B cell (primary cell): ENCODE data around the gene TAB3. TPM values are rescaled to one million over a fixed set of nuclear protein-coding genes. Genes with fewer than 3 reads are reported as not detected.

Experiments
- ATAC-seq: fragments of 200-7000 bp; cut with Tn5 transposase; one replicate; pipeline ENCODE4 v1.10.0; 2021; ENCODE audit warnings: low read depth, mild to moderate bottlenecking, moderate number of reproducible peaks, moderate library complexity
- CTCF ChIA-PET: fragments of 350-600 bp; sonication (Branson Sonifier 250); formaldehyde crosslinking; loops from one replicate; lab custom pipeline; 2021; ENCODE audit warnings: antibody characterized with exemption, inconsistent platforms; lab: Charles Lee
- POLR2A ChIA-PET: fragments of 350-600 bp; sonication (Branson Sonifier 250); formaldehyde crosslinking; loops from one replicate; lab custom pipeline; 2021; ENCODE audit warnings: antibody characterized with exemption; lab: Charles Lee
- DNase-seq: peaks from one replicate; pipeline ENCODE4 v3.0.0; 2013
- H2AFZ ChIP-seq: 2 replicates; pipeline ENCODE4 v1.6.1; 2012; ENCODE audit warnings: mild to moderate bottlenecking, low read depth, low read length; ENCODE audit not compliant: insufficient read depth, poor library complexity, severe bottlenecking
- H3K27ac ChIP-seq, 2 donors: 1 replicate in 1 of 2; 2 replicates in 1 of 2; pipeline ENCODE4 v1.5.1; 2012 to 2013; ENCODE audit warnings: low read length in 2 of 2, mild to moderate bottlenecking in 2 of 2, moderate library complexity in 1 of 2
- H3K27me3 ChIP-seq, 4 experiments: fragments of 200-600 bp in 1 of 4; sonication (generic) in 1 of 4; replicated peaks in 1 of 4; 1 replicate in 2 of 4; 2 replicates in 2 of 4; pipeline versions ENCODE4 v1.6.1 to v1.7.0; 2013 to 2016; ENCODE audit warnings: low read length in 3 of 4, mild to moderate bottlenecking in 2 of 4, mixed read lengths in 1 of 4, moderate library complexity in 1 of 4; ENCODE audit not compliant: insufficient read depth in 4 of 4, control insufficient read depth in 3 of 4; ENCODE audit errors: control extremely low read depth in 1 of 4
- H3K36me3 ChIP-seq, 2 experiments: replicated peaks in 1 of 2; 1 replicate in 1 of 2; 2 replicates in 1 of 2; pipeline versions ENCODE4 v1.6.1 to v1.7.1; 2013; ENCODE audit warnings: low read length in 1 of 2; ENCODE audit not compliant: insufficient read depth in 2 of 2, control insufficient read depth in 1 of 2; ENCODE audit errors: control extremely low read depth in 1 of 2, extremely low read depth in 1 of 2
- H3K4me1 ChIP-seq, 2 donors: fragments of 200-600 bp in 1 of 2; sonication (generic) in 1 of 2; 1 replicate in 1 of 2; 2 replicates in 1 of 2; pipeline versions ENCODE4 v1.5.1 to v1.6.1; 2013 to 2017; ENCODE audit warnings: low read length in 2 of 2; ENCODE audit not compliant: control insufficient read depth in 2 of 2, insufficient read depth in 2 of 2
- H3K4me2 ChIP-seq: replicated peaks from 2 replicates; pipeline ENCODE3; 2012; ENCODE audit warnings: mild to moderate bottlenecking, low read depth, low read length; ENCODE audit not compliant: poor library complexity, severe bottlenecking
- H3K4me3 ChIP-seq, 5 experiments: fragments of 200-600 bp in 1 of 5; sonication (generic) in 1 of 5; 1 replicate in 3 of 5; 2 replicates in 2 of 5; pipeline versions ENCODE4 v1.5.1 to v1.7.0; 2011 to 2016; ENCODE audit warnings: low read length in 4 of 5, mild to moderate bottlenecking in 4 of 5, low read depth in 2 of 5, control low read depth in 1 of 5, moderate library complexity in 1 of 5; ENCODE audit not compliant: insufficient read depth in 1 of 5; ENCODE audit errors: control extremely low read depth in 1 of 5, extremely low read depth in 1 of 5
- H3K79me2 ChIP-seq: fragments of 200-600 bp; sonication (generic); one replicate; pipeline ENCODE4 v1.6.0; 2016; ENCODE audit warnings: low read length; ENCODE audit not compliant: control insufficient read depth, insufficient read depth
- H3K9ac ChIP-seq: fragments of 200-600 bp; sonication (generic); 2 replicates; pipeline ENCODE4 v1.6.1; 2017; ENCODE audit warnings: mild to moderate bottlenecking, low read length, moderate library complexity
- H3K9me3 ChIP-seq, 3 donors: one replicate each; pipeline versions ENCODE4 v1.6.1 to v1.7.1; 2013; ENCODE audit warnings: low read length in 2 of 3; ENCODE audit not compliant: control insufficient read depth in 2 of 3, insufficient read depth in 1 of 3; ENCODE audit errors: control extremely low read depth in 1 of 3
- H4K20me1 ChIP-seq: 2 replicates; pipeline ENCODE4 v1.6.0; 2012; ENCODE audit warnings: mild to moderate bottlenecking, low read length; ENCODE audit not compliant: insufficient read depth, control insufficient read depth, poor library complexity, severe bottlenecking
- H3K27ac Mint-ChIP-seq: one replicate; pipeline ENCODE4 v1.8.0; 2021; ENCODE audit warnings: mixed read lengths
- H3K27me3 Mint-ChIP-seq: one replicate; pipeline ENCODE4 v1.8.0; 2021; ENCODE audit warnings: mixed read lengths
- H3K4me1 Mint-ChIP-seq: one replicate; pipeline ENCODE4 v1.8.0; 2021; ENCODE audit warnings: mixed read lengths
- H3K4me3 Mint-ChIP-seq: one replicate; pipeline ENCODE4 v1.8.0; 2021; ENCODE audit warnings: mixed read lengths
- H3K9me3 Mint-ChIP-seq: one replicate; pipeline ENCODE4 v1.8.0; 2022; ENCODE audit warnings: mixed read lengths; ENCODE audit not compliant: insufficient read depth
- CTCF ChIP-seq: fragments of 200-600 bp; IDR thresholded peaks from one replicate; pipeline ENCODE4 v1.8.0; 2022; ENCODE audit warnings: antibody characterized with exemption, mild to moderate bottlenecking
- EZH2 ChIP-seq: IDR thresholded peaks from 2 replicates; pipeline ENCODE4 v1.6.1; 2012; ENCODE audit warnings: borderline replicate concordance, low read depth, mild to moderate bottlenecking, moderate library complexity, low read length; ENCODE audit not compliant: insufficient read depth, poor library complexity, severe bottlenecking
- WGBS: methylation state at CpG from one replicate; pipeline ENCODE4 v1.1.5; 2013; ENCODE audit warnings: missing lambda C conversion rate; ENCODE audit not compliant: insufficient coverage; 5-methylcytosine and 5-hydroxymethylcytosine counted together
- intact Hi-C: fragments of 100-400 bp; cut with micrococcal nuclease; formaldehyde crosslinking; loops from one replicate; pipeline ENCODE4 v1.10.0; 2022
- polyA plus RNA-seq: library from polyadenylated mRNA; depleted of rRNA; stranded (reverse); fragments of >200 nt; gene quantifications from 2 replicates; pipeline ENCODE4 v1.2.3, GENCODE V29; 2012
- total RNA-seq, 2 donors: library from RNA; stranded (reverse); fragments of 120-200 nt in 1 of 2; gene quantifications; 1 replicate in 1 of 2; 2 replicates in 1 of 2; pipeline versions ENCODE4 v1.2.3 to v1.2.4, GENCODE V29; 2013 to 2022

The TAB3 gene
- total and polyA plus RNA-seq, 2 donors (not counting 1 experiment from before 2014, with no cell fraction given) = 11.4 to 26.5 TPM

- Histone ChIP-seq H3K4me3 (no peak overlapping the region), H3K4me1 (no peaks in the 10 kb centered on the region), H3K9me3 (no peaks in the 10 kb centered on the region), H3K79me2 (no peaks in the 10 kb centered on the region), H3K27me3 (no peaks in the 10 kb centered on the region), H3K4me2 (no peak overlapping the region), H3K9ac (no peak overlapping the region), H4K20me1 (no peaks in the 10 kb centered on the region), H3K27ac (no peak overlapping the region), H2AFZ (no peak overlapping the region), H3K36me3 (no peaks in the 10 kb centered on the region)
- Mint-ChIP-seq H3K4me1 (no peaks in the 10 kb centered on the region), H3K27ac (no peak overlapping the region), H3K27me3 (no peaks in the 10 kb centered on the region), H3K9me3 (no peaks in the 10 kb centered on the region), H3K4me3 (no peak overlapping the region)
- intact Hi-C loops = no loop called here
- DNase-seq = no peak
- ATAC-seq = no peak
- no peak for TF ChIP-seq EZH2
- no peak for TF ChIP-seq CTCF
- WGBS = no CpG with 5 or more reads among the region's 5 CpGs
- CTCF ChIA-PET = no interaction called here
- POLR2A ChIA-PET = no interaction called here
Observed at GRCh38 chrX:30938295-30938694, 49.2 kb upstream of the TAB3 start.

DNA sequence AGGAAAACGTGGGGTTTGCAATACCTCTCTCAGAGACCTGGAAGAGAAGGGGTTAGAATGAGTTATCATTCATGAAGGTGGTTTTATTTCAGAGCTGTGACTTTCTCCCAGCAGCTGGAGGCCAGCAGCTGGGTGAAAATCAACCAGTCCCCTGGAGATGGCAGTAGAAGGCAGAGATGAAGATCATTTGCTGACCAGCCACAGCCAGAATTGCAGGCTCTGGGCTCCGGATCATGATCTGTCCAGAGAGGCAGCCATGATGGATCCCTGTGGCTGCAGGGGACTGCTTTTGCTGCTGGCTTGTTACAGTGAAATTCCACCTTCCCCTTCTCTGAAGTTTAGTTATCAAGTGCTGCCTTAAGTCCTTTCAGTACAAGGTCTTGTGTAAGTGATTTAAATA lies 46.9 kb upstream of the TAB3 start:
- H3K4me1 Mint-ChIP-seq = no peaks in the 10 kb centered on the region
- H3K9me3 Mint-ChIP-seq = no peaks in the 10 kb centered on the region
- 40% methylated on average over 1 of the region's 2 CpGs for WGBS
- no peak for DNase-seq
- Histone ChIP-seq H3K4me2 (no peak overlapping the region), H3K36me3 (no peaks in the 10 kb centered on the region), H3K27ac (no peak overlapping the region), H3K9me3 (no peaks in the 10 kb centered on the region), H3K9ac (no peak overlapping the region), H3K79me2 (no peaks in the 10 kb centered on the region), H3K27me3 (no peaks in the 10 kb centered on the region), H3K4me3 (no peak overlapping the region), H2AFZ (no peak overlapping the region), H4K20me1 (no peaks in the 10 kb centered on the region), H3K4me1 (no peaks in the 10 kb centered on the region)
- intact Hi-C loops = no loop called here
- H3K27me3 Mint-ChIP-seq = no peaks in the 10 kb centered on the region
- H3K27ac Mint-ChIP-seq = no peak overlapping the region
- POLR2A ChIA-PET = no interaction called here
- CTCF ChIA-PET = no interaction called here
- H3K4me3 Mint-ChIP-seq = no peak overlapping the region
- TF ChIP-seq EZH2 (no peak), CTCF (no peak)
- ATAC-seq = no peak
